ACHN (cell line): ENCODE data around the gene PURA.
A peak's percentile ranks its signal among the peaks of the same experiment; 100 is the strongest.

Experiments used
- DNase-seq: peaks from one replicate; pipeline ENCODE4 v3.0.0-alpha.2; 2015
- in situ Hi-C: cut with HindIII; loops from 2 replicates; pipeline ENCODE4 v1.10.0; 2017; ENCODE audit warnings: low sequenced_read_pairs, low pct_ligation_motif_present, low pct_unique_long_range_greater_than_20kb

Gene PURA

GRCh38 chr5:140113699-140114263 lies at the start of gene PURA:
PURA (plus strand) TSS chr5:140114109; CDS start chr5:140114182, 73 bp downstream.
- DNase-seq = peak; percentile 93
- in situ Hi-C loops = no loop called here

- in situ Hi-C loops = no loop called here
- no peak for DNase-seq
These were observed 41.1 kb upstream of the PURA start for GRCh38 chr5:140072812-140073211.

- in situ Hi-C loops = no loop called here
- peak; percentile 13 for DNase-seq
These were observed 40.6 kb upstream of the PURA start for GRCh38 chr5:140073296-140073695.

- peak; percentile 9 for DNase-seq
- in situ Hi-C loops = no loop called here
These were observed 38.5 kb upstream of the PURA start for GRCh38 chr5:140075371-140075770.

GRCh38 chr5:140076142-140076541 lies 37.8 kb upstream of the PURA start:
- in situ Hi-C loops = no loop called here

GRCh38 chr5:140076788-140077187 lies 37.1 kb upstream of the PURA start:
- no peak for DNase-seq
- in situ Hi-C loops = no loop called here

More at GRCh38 chr5:140076142-140076541, 37.8 kb upstream of the PURA start:
- DNase-seq = no peak

GRCh38 chr5:140083120-140083519 lies 30.8 kb upstream of the PURA start:
- DNase-seq = no peak
- in situ Hi-C loops = no loop called here

GRCh38 chr5:140083650-140084049 lies 30.3 kb upstream of the PURA start:
- in situ Hi-C loops = no loop called here
- DNase-seq = no peak

GRCh38 chr5:140084541-140084940 lies 29.4 kb upstream of the PURA start:
- in situ Hi-C loops = no loop called here
- DNase-seq = no peak

GRCh38 chr5:140090251-140090650 lies 23.7 kb upstream of the PURA start:
- DNase-seq = no peak
- in situ Hi-C loops = no loop called here

GRCh38 chr5:140093179-140093578 lies 20.7 kb upstream of the PURA start:
- DNase-seq = no peak
- in situ Hi-C loops = no loop called here

GRCh38 chr5:140093866-140094265 lies 20.0 kb upstream of the PURA start:
- no peak for DNase-seq
- in situ Hi-C loops = no loop called here

GRCh38 chr5:140094889-140095288 lies 19.0 kb upstream of the PURA start:
- no peak for DNase-seq
- in situ Hi-C loops = no loop called here

- DNase-seq = no peak
- in situ Hi-C loops = no loop called here
These were observed 12.7 kb upstream of the PURA start for GRCh38 chr5:140101179-140101578.

GRCh38 chr5:140103154-140103553 lies 10.8 kb upstream of the PURA start:
- no peak for DNase-seq
- in situ Hi-C loops = no loop called here

GRCh38 chr5:140104100-140104499 lies 9.8 kb upstream of the PURA start:
- in situ Hi-C loops = no loop called here
- no peak for DNase-seq

GRCh38 chr5:140106101-140106500 lies 7.8 kb upstream of the PURA start:
- in situ Hi-C loops = no loop called here
- no peak for DNase-seq

GRCh38 chr5:140106805-140107311 lies 7.1 kb upstream of the PURA start:
- in situ Hi-C loops = no loop called here
- DNase-seq = no peak

- in situ Hi-C loops = no loop called here
- DNase-seq = peak; percentile 89
These were observed 6.4 kb upstream of the PURA start for GRCh38 chr5:140107312-140108092.
